ENCODE measurements around the gene ZNF467. TPM values are rescaled to one million over a fixed set of nuclear protein-coding genes. Genes with fewer than 3 reads are reported as not detected.

Gene ZNF467
- total and polyA plus RNA-seq, 2 experiments from 2014 or later = 0.10 to 0.40 TPM

- TF ChIP-seq REST (IDR thresholded peaks at IDR 0.05; ENCODE audit: unreplicated experiment) (no peak), ZNF462 (CRISPR knock-in tag; IDR thresholded peaks at IDR 0.05) (no peak), NANOG (IDR thresholded peaks at IDR 0.05; ENCODE audit: borderline replicate concordance) (no peak), ZNF114 (CRISPR knock-in tag; IDR thresholded peaks at IDR 0.05) (no peak), EZH2 (IDR thresholded peaks at IDR 0.05; ENCODE audit: low read depth, unreplicated experiment) (no peak)
Measured at GRCh38 chr7:149816794-149817193, 43.4 kb upstream of the ZNF467 start (continued).

- Histone ChIP-seq H3K27me3 (ENCODE audit: insufficient read depth) (no peaks in the 10 kb centered on the region), H3K79me2 (replicated peaks; ENCODE audit: insufficient read depth) (no peaks in the 10 kb centered on the region), H4K20me1 (replicated peaks; ENCODE audit: insufficient read depth) (no peaks in the 10 kb centered on the region), H3K36me3 (ENCODE audit: insufficient read depth) (no peaks in the 10 kb centered on the region), H3K4me3 (no peak overlapping the region), H2AFZ (no peak overlapping the region), H3K27ac (ENCODE audit: low read depth) (no peak overlapping the region), H3K4me2 (no peak overlapping the region), H3K4me1 (ENCODE audit: insufficient read depth) (no peaks in the 10 kb centered on the region; the same call in 1 of the 2 replicates), H3K9me2 (ENCODE audit: insufficient read depth) (no peaks in the 10 kb centered on the region), H3F3A (replicated peaks; ENCODE audit: low read depth) (no peaks in the 10 kb centered on the region)
- DNase-seq (ENCODE audit: low spot score) (no peak), ATAC-seq (peak; percentile 4; the same call in 2 of the 3 replicates)
- H3K36me3 Mint-ChIP-seq (ENCODE audit: low read depth) = no peaks in the 10 kb centered on the region
- H3K27me3 Mint-ChIP-seq (ENCODE audit: insufficient read depth, low read depth, poor library complexity) = peaks cover 6% of the 10 kb centered on the region
- H3K27ac Mint-ChIP-seq = no peak overlapping the region
- H3K4me3 Mint-ChIP-seq = no peak overlapping the region
- peaks cover 5% of the 10 kb centered on the region; the same call in 2 of the 3 replicates for H3K4me1 Mint-ChIP-seq
- no peaks in the 10 kb centered on the region; the same call in 2 of the 3 replicates for H3K9me3 Mint-ChIP-seq
- TF ChIP-seq EZH2phosphoT487 (IDR thresholded peaks at IDR 0.05; ENCODE audit: unreplicated experiment) (no peak), NANOG (IDR thresholded peaks at IDR 0.05; ENCODE audit: borderline replicate concordance) (no peak), CREB1 (CRISPR knock-in tag; IDR thresholded peaks at IDR 0.05; ENCODE audit: low read depth) (no peak), POLR2AphosphoS5 (IDR thresholded peaks at IDR 0.05; ENCODE audit: low read depth) (no peak)
Measured at GRCh38 chr7:149816267-149816751, 42.9 kb upstream of the ZNF467 start.
